Chondrocyte (in vitro differentiated cells): ENCODE results near the gene SMDT1. TPM values are rescaled to one million over a fixed set of nuclear protein-coding genes. Genes with fewer than 3 reads are reported as not detected.
A peak's percentile ranks its signal among the peaks of the same experiment; 100 is the strongest.

ENCODE experiments used
- DNase-seq: peaks from one replicate; pipeline ENCODE4 v3.0.0; 2021; ENCODE audit warnings: mixed read lengths, low spot score
- H3K27ac Mint-ChIP-seq: one replicate; pipeline ENCODE4 v1.8.0; 2021; ENCODE audit warnings: mild to moderate bottlenecking, moderate library complexity, mixed read lengths; ENCODE audit not compliant: unreplicated experiment
- H3K27me3 Mint-ChIP-seq: 2 replicates; pipeline ENCODE4 v1.8.0; 2021; ENCODE audit warnings: low read depth, mixed read lengths
- H3K36me3 Mint-ChIP-seq: 2 replicates; pipeline ENCODE4 v1.8.0; 2021; ENCODE audit warnings: low read depth, mixed read lengths
- H3K4me1 Mint-ChIP-seq: 2 replicates; pipeline ENCODE4 v1.8.0; 2021; ENCODE audit warnings: low read depth, mild to moderate bottlenecking, mixed read lengths
- H3K4me3 Mint-ChIP-seq: one replicate; pipeline ENCODE4 v1.8.0; 2021; ENCODE audit warnings: mild to moderate bottlenecking, moderate library complexity, mixed read lengths; ENCODE audit not compliant: unreplicated experiment
- H3K9me3 Mint-ChIP-seq: 2 replicates; pipeline ENCODE4 v1.8.0; 2021; ENCODE audit warnings: low read depth, mixed read lengths
- CTCF ChIP-seq: fragments of 200-600 bp; sonication (generic); IDR thresholded peaks from 2 replicates; pipeline ENCODE4 v1.5.0; 2021; ENCODE audit warnings: antibody characterized with exemption, mild to moderate bottlenecking, moderate library complexity
- total RNA-seq: library from RNA; stranded (reverse); gene quantifications from 3 replicates; pipeline ENCODE4 v1.2.1, GENCODE V29; 2021

The SMDT1 gene
- total RNA-seq, 1 donor from 2014 or later, result 55.0 TPM

- no peak overlapping the region for H3K27ac Mint-ChIP-seq
- H3K4me1 Mint-ChIP-seq, result peaks cover 19% of the 10 kb centered on the region
- DNase-seq, result no peak
- no peaks in the 10 kb centered on the region for H3K36me3 Mint-ChIP-seq
- H3K9me3 Mint-ChIP-seq, result no peaks in the 10 kb centered on the region
- no peaks in the 10 kb centered on the region for H3K27me3 Mint-ChIP-seq
- H3K4me3 Mint-ChIP-seq, result no peak overlapping the region
- TF ChIP-seq CTCF, result no peak
Observed at GRCh38 chr22:42072606-42073330, 6.7 kb upstream of the SMDT1 start.

- H3K36me3 Mint-ChIP-seq, result no peaks in the 10 kb centered on the region
- no peak for DNase-seq
- H3K4me3 Mint-ChIP-seq, result peak overlapping the region; percentile 10
- H3K27ac Mint-ChIP-seq, result no peak overlapping the region
- H3K27me3 Mint-ChIP-seq, result no peaks in the 10 kb centered on the region
- peaks cover 19% of the 10 kb centered on the region for H3K4me1 Mint-ChIP-seq
- no peak for TF ChIP-seq CTCF
- H3K9me3 Mint-ChIP-seq, result no peaks in the 10 kb centered on the region
Observed at GRCh38 chr22:42073621-42074041, 5.9 kb upstream of the SMDT1 start.

GRCh38 chr22:42074132-42074811 is 5.2 kb upstream of the SMDT1 start, which contains the start of gene PHETA2:
TSS of gene PHETA2 (plus strand) at chr22:42074248. CDS start at chr22:42077294, 3,046 bp downstream.
- peak within 1 kb of the TSS; percentile 10 for H3K4me3 Mint-ChIP-seq
- peaks cover 25% of the 10 kb centered on the region for H3K4me1 Mint-ChIP-seq
- no peak within 1 kb of the TSS for H3K27ac Mint-ChIP-seq
- no peak for DNase-seq
- no peaks in the 10 kb centered on the region for H3K9me3 Mint-ChIP-seq
- H3K36me3 Mint-ChIP-seq, result no peaks in the 10 kb centered on the region
- TF ChIP-seq CTCF, result peak; percentile 34
- no peaks in the 10 kb centered on the region for H3K27me3 Mint-ChIP-seq

- Mint-ChIP-seq H3K4me1 (peaks cover 22% of the 10 kb centered on the region), H3K9me3 (no peaks in the 10 kb centered on the region), H3K4me3 (no peak overlapping the region), H3K27me3 (no peaks in the 10 kb centered on the region), H3K27ac (no peak overlapping the region), H3K36me3 (no peaks in the 10 kb centered on the region)
- peak; percentile 25 for DNase-seq
- no peak for TF ChIP-seq CTCF
Observed at GRCh38 chr22:42074846-42075676, 4.4 kb upstream of the SMDT1 start.
